HL-60 (cell line): Measurements from ENCODE around the gene NAV2.

Experiments
- DNase-seq, 2 experiments: peaks; one replicate each; pipeline ENCODE4 v3.0.0-alpha.2; 2010 to 2020; ENCODE audit warnings: low read depth in 1 of 2, low spot score in 1 of 2
- H3K27ac ChIP-seq: fragments of 250-450 bp; sonication (Bioruptor Pico); replicated peaks from 2 replicates; pipeline ENCODE4 v1.5.1; 2020; ENCODE audit warnings: mild to moderate bottlenecking, moderate library complexity
- H3K27me3 ChIP-seq: fragments of 250-450 bp; sonication (Bioruptor Pico); 2 replicates; pipeline ENCODE4 v1.5.1; 2021; ENCODE audit warnings: mild to moderate bottlenecking, moderate library complexity; ENCODE audit not compliant: insufficient read depth, poor library complexity, severe bottlenecking
- H3K4me3 ChIP-seq: replicated peaks from 2 replicates; pipeline ENCODE4 v1.5.1; 2011; ENCODE audit warnings: mild to moderate bottlenecking, control low read depth, low read length; ENCODE audit not compliant: insufficient read depth
- CTCF ChIP-seq: IDR thresholded peaks from one replicate; pipeline ENCODE4 v1.5.1; 2011; ENCODE audit warnings: low read length, control low read depth, inconsistent platforms; ENCODE audit not compliant: insufficient read depth
- GABPA ChIP-seq: IDR thresholded peaks from 2 replicates; pipeline ENCODE4 v1.6.1; 2012; ENCODE audit warnings: low read depth
- POLR2AphosphoS5 ChIP-seq: IDR thresholded peaks from 2 replicates; pipeline ENCODE4 v1.6.1; 2012; ENCODE audit warnings: low read depth
- REST ChIP-seq: IDR thresholded peaks from 2 replicates; pipeline ENCODE4 v1.6.1; 2012; ENCODE audit warnings: low read depth; ENCODE audit not compliant: insufficient replicate concordance
- SPI1 ChIP-seq: IDR thresholded peaks from 2 replicates; pipeline ENCODE4 v1.6.1; 2012; ENCODE audit warnings: low read depth, mild to moderate bottlenecking, borderline replicate concordance

The NAV2 gene

GRCh38 chr11:19795082-19795481 lies 82.4 kb downstream of the NAV2 start:
- TF ChIP-seq GABPA = no peak
- no peak for TF ChIP-seq REST
- TF ChIP-seq POLR2AphosphoS5 = no peak
- no peak for TF ChIP-seq CTCF
- TF ChIP-seq SPI1 = no peak
- Histone ChIP-seq H3K27ac (no peak overlapping the region), H3K27me3 (no peaks in the 10 kb centered on the region), H3K4me3 (no peak overlapping the region)
- DNase-seq = no peak

DNA sequence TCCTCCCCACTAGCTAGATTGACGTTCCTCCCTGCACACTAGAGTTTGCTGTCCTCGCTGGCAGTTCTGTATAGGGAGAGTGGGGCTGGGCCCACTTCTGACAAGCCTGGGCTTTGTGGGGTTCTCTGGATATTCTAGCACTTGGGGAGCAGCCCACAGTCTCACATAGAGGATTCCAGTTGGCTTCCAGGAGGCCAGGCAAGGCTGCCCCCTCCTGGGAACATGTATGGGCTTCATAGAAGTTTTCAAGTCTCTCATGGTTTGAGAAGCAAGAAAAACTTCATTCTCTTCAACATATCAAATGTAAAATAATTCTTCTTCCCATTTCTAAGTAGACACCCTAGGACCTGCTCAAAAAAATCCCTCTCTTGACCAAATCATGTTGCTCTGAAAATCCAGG lies 87.5 kb downstream of the NAV2 start:
- TF ChIP-seq REST (no peak), POLR2AphosphoS5 (no peak), CTCF (no peak), SPI1 (no peak), GABPA (no peak)
- no peak overlapping the region for H3K4me3 ChIP-seq
- DNase-seq = no peak
- H3K27ac ChIP-seq = no peak overlapping the region
- no peaks in the 10 kb centered on the region for H3K27me3 ChIP-seq

DNA sequence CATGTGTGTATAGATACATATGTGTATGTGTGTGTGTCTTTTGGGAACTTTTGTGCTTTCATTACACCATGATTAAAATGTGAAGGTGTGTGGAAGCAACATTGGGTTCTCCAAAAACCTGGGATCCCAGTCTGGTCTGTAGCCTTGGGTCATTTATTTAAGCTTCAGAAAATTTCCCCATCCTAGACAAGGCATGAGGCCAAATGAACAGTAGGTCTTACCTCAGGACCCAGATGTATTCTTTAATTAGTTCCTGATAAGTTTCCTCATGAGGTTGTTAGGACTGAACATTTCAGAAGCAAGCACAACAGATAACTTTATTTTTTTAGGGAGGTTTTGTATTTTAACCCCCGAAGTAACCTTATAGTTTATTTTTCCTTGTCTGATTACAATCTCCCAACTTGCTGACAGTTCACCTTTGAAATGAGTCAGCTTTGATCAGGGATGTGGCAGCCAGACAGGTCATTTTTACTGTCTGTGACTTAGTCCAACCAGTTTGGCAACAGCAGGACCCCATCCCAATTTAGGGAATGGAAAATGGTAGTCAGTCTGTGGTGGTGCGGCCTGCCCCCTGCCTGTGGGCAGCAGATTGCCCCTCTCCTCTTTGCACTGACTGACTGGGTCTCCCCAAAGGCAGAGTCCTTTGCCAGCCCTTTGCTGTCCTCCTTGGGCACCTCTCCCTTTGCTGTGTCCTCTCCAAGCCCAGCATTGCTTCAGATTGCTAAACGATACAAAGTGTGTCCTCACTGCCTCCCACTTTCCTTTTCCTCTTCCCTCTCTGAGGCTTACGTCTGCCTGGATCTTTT lies 88.3 kb downstream of the NAV2 start:
- no peak overlapping the region for H3K4me3 ChIP-seq
- TF ChIP-seq REST (no peak), SPI1 (no peak), GABPA (no peak), CTCF (no peak), POLR2AphosphoS5 (no peak)
- DNase-seq = no peak
- H3K27me3 ChIP-seq = peaks cover 2% of the 10 kb centered on the region
- H3K27ac ChIP-seq = no peak overlapping the region
